HEK293 (cell line): ENCODE data around the gene LRRC2.
A peak's percentile ranks its signal among the peaks of the same experiment; 100 is the strongest.
"Not testable (repeated sequence)": the region's sequence is repeated elsewhere in the genome, so short reads cannot be mapped to it uniquely, and the experiment has no call there.

Source experiments
- CTCF ChIA-PET: fragments of 350-600 bp; formaldehyde crosslinking; extraction: SDS; loops from one replicate; lab custom pipeline; 2021; ENCODE audit warnings: antibody characterized with exemption; lab: Yijun Ruan, JAX
- POLR2A ChIA-PET: fragments of 300-600 bp; formaldehyde crosslinking; extraction: SDS; loops from one replicate; lab custom pipeline; 2020; ENCODE audit warnings: antibody characterized with exemption, inconsistent platforms; lab: Yijun Ruan, JAX
- H3K27ac ChIP-seq: fragments of 200-500 bp; sonication (Bioruptor generic); 2 replicates; pipeline ENCODE4 v1.5.1; 2014; ENCODE audit warnings: low read depth, low read length, control low read depth, inconsistent platforms; ENCODE audit errors: extremely low read depth
- H3K36me3 ChIP-seq, 2 experiments: fragments of 200-500 bp in 1 of 2; sonication (Bioruptor generic) in 1 of 2; 1 replicate in 1 of 2; 2 replicates in 1 of 2; pipeline ENCODE4 v1.5.1; 2014 to 2017; ENCODE audit warnings: inconsistent platforms in 2 of 2, low read length in 2 of 2; ENCODE audit not compliant: control insufficient read depth in 2 of 2, insufficient read depth in 1 of 2
- H3K4me1 ChIP-seq: fragments of 200-500 bp; sonication (Bioruptor generic); 2 replicates; pipeline ENCODE4 v1.5.1; 2014; ENCODE audit warnings: mild to moderate bottlenecking, low read length, inconsistent platforms; ENCODE audit not compliant: control insufficient read depth, insufficient read depth
- H3K4me3 ChIP-seq: 2 replicates; pipeline ENCODE4 v1.5.1; 2011; ENCODE audit warnings: low read depth, mild to moderate bottlenecking, control low read depth, low read length, moderate library complexity
- H3K9me3 ChIP-seq: fragments of 200-500 bp; sonication (Bioruptor generic); 2 replicates; pipeline ENCODE4 v1.5.1; 2014; ENCODE audit warnings: low read depth, low read length, inconsistent platforms; ENCODE audit not compliant: control insufficient read depth, insufficient read depth
- ZBTB8A ChIP-seq: fragments of 450-650 bp; formaldehyde crosslinking; IDR thresholded peaks from 2 replicates; pipeline ENCODE4 v1.5.1; 2016; ENCODE audit warnings: missing biosample characterization, missing genetic modification characterization
- ZNF140 ChIP-seq: fragments of 450-650 bp; formaldehyde crosslinking; IDR thresholded peaks from 2 replicates; pipeline ENCODE4 v1.5.1; 2016; ENCODE audit warnings: missing biosample characterization, missing genetic modification characterization
- ZNF266 ChIP-seq: fragments of 450-650 bp; formaldehyde crosslinking; IDR thresholded peaks from 2 replicates; pipeline ENCODE4 v1.5.1; 2016; ENCODE audit warnings: missing biosample characterization, missing genetic modification characterization, low read depth
- ZNF394 ChIP-seq: fragments of 450-650 bp; formaldehyde crosslinking; IDR thresholded peaks from 2 replicates; pipeline ENCODE4 v1.5.1; 2016; ENCODE audit warnings: missing biosample characterization, missing genetic modification characterization, mild to moderate bottlenecking, moderate library complexity, borderline replicate concordance
- ZNF426 ChIP-seq: fragments of 450-650 bp; formaldehyde crosslinking; IDR thresholded peaks from 2 replicates; pipeline ENCODE4 v1.5.1; 2017; ENCODE audit warnings: missing biosample characterization, missing genetic modification characterization, mild to moderate bottlenecking, inconsistent platforms, moderate library complexity
- ZNF510 ChIP-seq: fragments of 450-650 bp; formaldehyde crosslinking; IDR thresholded peaks from 2 replicates; pipeline ENCODE4 v1.5.1; 2018; ENCODE audit warnings: mild to moderate bottlenecking, missing genetic modification characterization, missing biosample characterization; ENCODE audit not compliant: insufficient replicate concordance
- ZNF555 ChIP-seq: fragments of 450-650 bp; formaldehyde crosslinking; conservative IDR thresholded peaks from 2 replicates; pipeline ENCODE4 v1.5.1; 2017; ENCODE audit warnings: missing biosample characterization, mild to moderate bottlenecking, missing genetic modification characterization, inconsistent platforms
- ZNF558 ChIP-seq: fragments of 450-650 bp; formaldehyde crosslinking; IDR thresholded peaks from 2 replicates; pipeline ENCODE4 v1.5.1; 2016; ENCODE audit warnings: missing biosample characterization, missing genetic modification characterization
- ZNF560 ChIP-seq: fragments of 450-650 bp; formaldehyde crosslinking; IDR thresholded peaks from 2 replicates; pipeline ENCODE4 v1.5.1; 2017; ENCODE audit warnings: missing biosample characterization, missing genetic modification characterization, borderline replicate concordance
- ZNF623 ChIP-seq: fragments of 450-650 bp; formaldehyde crosslinking; IDR thresholded peaks from 2 replicates; pipeline ENCODE4 v1.5.1; 2016; ENCODE audit warnings: missing biosample characterization, missing genetic modification characterization
- ZNF629 ChIP-seq: fragments of 450-650 bp; formaldehyde crosslinking; IDR thresholded peaks from 2 replicates; pipeline ENCODE4 v1.5.1; 2017; ENCODE audit warnings: missing biosample characterization, missing genetic modification characterization
- ZNF654 ChIP-seq: fragments of 450-650 bp; formaldehyde crosslinking; IDR thresholded peaks from 2 replicates; pipeline ENCODE4 v1.5.1; 2016; ENCODE audit warnings: low read depth, missing biosample characterization, missing genetic modification characterization
- ZNF664 ChIP-seq: fragments of 450-650 bp; formaldehyde crosslinking; IDR thresholded peaks from 2 replicates; pipeline ENCODE4 v1.5.1; 2016; ENCODE audit warnings: missing biosample characterization, missing genetic modification characterization
- ZXDB ChIP-seq: fragments of 450-650 bp; formaldehyde crosslinking; IDR thresholded peaks from 2 replicates; pipeline ENCODE4 v1.5.1; 2016; ENCODE audit warnings: missing biosample characterization, missing genetic modification characterization
- TF ChIP-seq, protein P1 (sequence below): fragments of 450-650 bp; formaldehyde crosslinking; conservative IDR thresholded peaks from 2 replicates; pipeline ENCODE4 v1.5.1; 2016; ENCODE audit warnings: low read depth, missing biosample characterization, missing genetic modification characterization
- TF ChIP-seq, protein P2 (sequence below): fragments of 450-650 bp; formaldehyde crosslinking; conservative IDR thresholded peaks from 2 replicates; pipeline ENCODE4 v1.5.1; 2016; ENCODE audit warnings: low read depth, missing biosample characterization, missing genetic modification characterization
- TF ChIP-seq, protein P3 (sequence below): fragments of 450-650 bp; formaldehyde crosslinking; IDR thresholded peaks from 2 replicates; pipeline ENCODE4 v1.5.1; 2016; ENCODE audit warnings: missing biosample characterization, missing genetic modification characterization

The LRRC2 gene

DNA sequence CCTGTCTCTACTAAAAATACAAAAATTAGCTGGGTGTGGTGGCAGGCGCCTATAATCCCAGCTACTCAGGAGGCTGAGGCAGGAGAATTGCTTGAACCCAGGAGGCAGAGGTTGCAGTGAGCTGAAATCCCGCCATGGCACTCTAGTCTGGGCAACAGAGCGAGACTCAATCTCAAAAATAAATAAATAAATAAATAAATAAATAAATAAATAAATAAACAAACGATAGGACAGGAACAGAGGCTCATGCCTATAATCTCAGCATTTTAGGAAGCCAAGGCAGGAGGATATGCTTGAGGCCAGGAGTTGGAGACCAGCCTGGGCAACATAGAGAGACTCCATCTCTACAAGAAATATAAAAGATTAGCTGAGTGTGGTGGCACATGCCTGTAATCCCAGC lies 43.9 kb downstream of the LRRC2 start:
- H3K36me3 ChIP-seq, POLR2A ChIA-PET, H3K4me1 ChIP-seq, H3K4me3 ChIP-seq, H3K27ac ChIP-seq, H3K9me3 ChIP-seq: not testable (repeated sequence)
- CTCF ChIA-PET, result interaction anchor here (0.6 to 0.7 kb wide), 4 partner anchors 33 to 775 kb away, joined by 3 read pairs; no protein-coding TSS in a partner anchor
- TF ChIP-seq ZNF394 (tag by site-specific recombination), result peak; percentile 82; the same call in 1 of the 2 replicates
- peak; percentile 62; the same call in 1 of the 2 replicates for TF ChIP-seq ZNF140 (tag by site-specific recombination)
- TF ChIP-seq, protein P1, sequence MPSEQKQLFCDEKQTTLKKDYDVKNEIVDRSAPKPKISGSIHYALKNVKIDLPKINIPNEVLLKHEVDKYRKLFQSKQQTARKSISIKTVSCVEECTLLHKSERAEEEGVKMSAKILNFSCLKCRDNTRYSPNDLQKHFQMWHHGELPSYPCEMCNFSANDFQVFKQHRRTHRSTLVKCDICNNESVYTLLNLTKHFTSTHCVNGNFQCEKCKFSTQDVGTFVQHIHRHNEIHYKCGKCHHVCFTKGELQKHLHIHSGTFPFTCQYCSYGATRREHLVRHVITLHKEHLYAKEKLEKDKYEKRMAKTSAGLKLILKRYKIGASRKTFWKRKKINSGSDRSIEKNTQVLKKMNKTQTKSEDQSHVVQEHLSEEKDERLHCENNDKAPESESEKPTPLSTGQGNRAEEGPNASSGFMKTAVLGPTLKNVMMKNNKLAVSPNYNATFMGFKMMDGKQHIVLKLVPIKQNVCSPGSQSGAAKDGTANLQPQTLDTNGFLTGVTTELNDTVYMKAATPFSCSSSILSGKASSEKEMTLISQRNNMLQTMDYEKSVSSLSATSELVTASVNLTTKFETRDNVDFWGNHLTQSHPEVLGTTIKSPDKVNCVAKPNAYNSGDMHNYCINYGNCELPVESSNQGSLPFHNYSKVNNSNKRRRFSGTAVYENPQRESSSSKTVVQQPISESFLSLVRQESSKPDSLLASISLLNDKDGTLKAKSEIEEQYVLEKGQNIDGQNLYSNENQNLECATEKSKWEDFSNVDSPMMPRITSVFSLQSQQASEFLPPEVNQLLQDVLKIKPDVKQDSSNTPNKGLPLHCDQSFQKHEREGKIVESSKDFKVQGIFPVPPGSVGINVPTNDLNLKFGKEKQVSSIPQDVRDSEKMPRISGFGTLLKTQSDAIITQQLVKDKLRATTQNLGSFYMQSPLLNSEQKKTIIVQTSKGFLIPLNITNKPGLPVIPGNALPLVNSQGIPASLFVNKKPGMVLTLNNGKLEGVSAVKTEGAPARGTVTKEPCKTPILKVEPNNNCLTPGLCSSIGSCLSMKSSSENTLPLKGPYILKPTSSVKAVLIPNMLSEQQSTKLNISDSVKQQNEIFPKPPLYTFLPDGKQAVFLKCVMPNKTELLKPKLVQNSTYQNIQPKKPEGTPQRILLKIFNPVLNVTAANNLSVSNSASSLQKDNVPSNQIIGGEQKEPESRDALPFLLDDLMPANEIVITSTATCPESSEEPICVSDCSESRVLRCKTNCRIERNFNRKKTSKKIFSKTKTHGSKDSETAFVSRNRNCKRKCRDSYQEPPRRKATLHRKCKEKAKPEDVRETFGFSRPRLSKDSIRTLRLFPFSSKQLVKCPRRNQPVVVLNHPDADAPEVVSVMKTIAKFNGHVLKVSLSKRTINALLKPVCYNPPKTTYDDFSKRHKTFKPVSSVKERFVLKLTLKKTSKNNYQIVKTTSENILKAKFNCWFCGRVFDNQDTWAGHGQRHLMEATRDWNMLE, result peak; percentile 80
- peak; percentile 62 for TF ChIP-seq ZNF426 (tag by site-specific recombination)
- TF ChIP-seq ZBTB8A, result peak; percentile 58; the same call in 1 of the 2 replicates
- peak; percentile 55; the same call in 1 of the 2 replicates for TF ChIP-seq ZNF266 (tag by site-specific recombination)
- TF ChIP-seq ZNF558 (tag by site-specific recombination), result 0 out of 2 replicates have a peak, but pooled peaks have one; percentile 33
- peak; percentile 56 for TF ChIP-seq ZNF623
- TF ChIP-seq ZNF664, result 0 out of 2 replicates have a peak, but pooled peaks have one; percentile 21
- peak; percentile 17; the same call in 1 of the 2 replicates for TF ChIP-seq ZNF654 (tag by site-specific recombination)
- peak; percentile 27; the same call in 1 of the 2 replicates for TF ChIP-seq ZNF560 (tag by site-specific recombination)
- TF ChIP-seq, protein P2, sequence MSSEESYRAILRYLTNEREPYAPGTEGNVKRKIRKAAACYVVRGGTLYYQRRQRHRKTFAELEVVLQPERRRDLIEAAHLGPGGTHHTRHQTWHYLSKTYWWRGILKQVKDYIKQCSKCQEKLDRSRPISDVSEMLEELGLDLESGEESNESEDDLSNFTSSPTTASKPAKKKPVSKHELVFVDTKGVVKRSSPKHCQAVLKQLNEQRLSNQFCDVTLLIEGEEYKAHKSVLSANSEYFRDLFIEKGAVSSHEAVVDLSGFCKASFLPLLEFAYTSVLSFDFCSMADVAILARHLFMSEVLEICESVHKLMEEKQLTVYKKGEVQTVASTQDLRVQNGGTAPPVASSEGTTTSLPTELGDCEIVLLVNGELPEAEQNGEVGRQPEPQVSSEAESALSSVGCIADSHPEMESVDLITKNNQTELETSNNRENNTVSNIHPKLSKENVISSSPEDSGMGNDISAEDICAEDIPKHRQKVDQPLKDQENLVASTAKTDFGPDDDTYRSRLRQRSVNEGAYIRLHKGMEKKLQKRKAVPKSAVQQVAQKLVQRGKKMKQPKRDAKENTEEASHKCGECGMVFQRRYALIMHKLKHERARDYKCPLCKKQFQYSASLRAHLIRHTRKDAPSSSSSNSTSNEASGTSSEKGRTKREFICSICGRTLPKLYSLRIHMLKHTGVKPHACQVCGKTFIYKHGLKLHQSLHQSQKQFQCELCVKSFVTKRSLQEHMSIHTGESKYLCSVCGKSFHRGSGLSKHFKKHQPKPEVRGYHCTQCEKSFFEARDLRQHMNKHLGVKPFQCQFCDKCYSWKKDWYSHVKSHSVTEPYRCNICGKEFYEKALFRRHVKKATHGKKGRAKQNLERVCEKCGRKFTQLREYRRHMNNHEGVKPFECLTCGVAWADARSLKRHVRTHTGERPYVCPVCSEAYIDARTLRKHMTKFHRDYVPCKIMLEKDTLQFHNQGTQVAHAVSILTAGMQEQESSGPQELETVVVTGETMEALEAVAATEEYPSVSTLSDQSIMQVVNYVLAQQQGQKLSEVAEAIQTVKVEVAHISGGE (tag by site-specific recombination), result peak; percentile 63
- peak; percentile 17; the same call in 1 of the 2 replicates for TF ChIP-seq ZNF629
- TF ChIP-seq ZNF555 (tag by site-specific recombination), result peak; percentile 67
- TF ChIP-seq ZNF510 (tag by site-specific recombination), result peak; percentile 54
- TF ChIP-seq, protein P3, sequence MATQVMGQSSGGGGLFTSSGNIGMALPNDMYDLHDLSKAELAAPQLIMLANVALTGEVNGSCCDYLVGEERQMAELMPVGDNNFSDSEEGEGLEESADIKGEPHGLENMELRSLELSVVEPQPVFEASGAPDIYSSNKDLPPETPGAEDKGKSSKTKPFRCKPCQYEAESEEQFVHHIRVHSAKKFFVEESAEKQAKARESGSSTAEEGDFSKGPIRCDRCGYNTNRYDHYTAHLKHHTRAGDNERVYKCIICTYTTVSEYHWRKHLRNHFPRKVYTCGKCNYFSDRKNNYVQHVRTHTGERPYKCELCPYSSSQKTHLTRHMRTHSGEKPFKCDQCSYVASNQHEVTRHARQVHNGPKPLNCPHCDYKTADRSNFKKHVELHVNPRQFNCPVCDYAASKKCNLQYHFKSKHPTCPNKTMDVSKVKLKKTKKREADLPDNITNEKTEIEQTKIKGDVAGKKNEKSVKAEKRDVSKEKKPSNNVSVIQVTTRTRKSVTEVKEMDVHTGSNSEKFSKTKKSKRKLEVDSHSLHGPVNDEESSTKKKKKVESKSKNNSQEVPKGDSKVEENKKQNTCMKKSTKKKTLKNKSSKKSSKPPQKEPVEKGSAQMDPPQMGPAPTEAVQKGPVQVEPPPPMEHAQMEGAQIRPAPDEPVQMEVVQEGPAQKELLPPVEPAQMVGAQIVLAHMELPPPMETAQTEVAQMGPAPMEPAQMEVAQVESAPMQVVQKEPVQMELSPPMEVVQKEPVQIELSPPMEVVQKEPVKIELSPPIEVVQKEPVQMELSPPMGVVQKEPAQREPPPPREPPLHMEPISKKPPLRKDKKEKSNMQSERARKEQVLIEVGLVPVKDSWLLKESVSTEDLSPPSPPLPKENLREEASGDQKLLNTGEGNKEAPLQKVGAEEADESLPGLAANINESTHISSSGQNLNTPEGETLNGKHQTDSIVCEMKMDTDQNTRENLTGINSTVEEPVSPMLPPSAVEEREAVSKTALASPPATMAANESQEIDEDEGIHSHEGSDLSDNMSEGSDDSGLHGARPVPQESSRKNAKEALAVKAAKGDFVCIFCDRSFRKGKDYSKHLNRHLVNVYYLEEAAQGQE, result 0 out of 2 replicates have a peak, but pooled peaks have one; percentile 20
- TF ChIP-seq ZXDB (tag by site-specific recombination), result peak; percentile 37; the same call in 1 of the 2 replicates
